GM21390 (cell line): ENCODE results near the gene CLASP1.
"Not testable (repeated sequence)": the region's sequence is repeated elsewhere in the genome, so short reads cannot be mapped to it uniquely, and the experiment has no call there.

Experiments used
- ATAC-seq: cut with Tn5 transposase; IDR thresholded peaks from one replicate; pipeline ENCODE4 v1.9.1; 2021; ENCODE audit not compliant: unreplicated experiment

The CLASP1 gene

DNA sequence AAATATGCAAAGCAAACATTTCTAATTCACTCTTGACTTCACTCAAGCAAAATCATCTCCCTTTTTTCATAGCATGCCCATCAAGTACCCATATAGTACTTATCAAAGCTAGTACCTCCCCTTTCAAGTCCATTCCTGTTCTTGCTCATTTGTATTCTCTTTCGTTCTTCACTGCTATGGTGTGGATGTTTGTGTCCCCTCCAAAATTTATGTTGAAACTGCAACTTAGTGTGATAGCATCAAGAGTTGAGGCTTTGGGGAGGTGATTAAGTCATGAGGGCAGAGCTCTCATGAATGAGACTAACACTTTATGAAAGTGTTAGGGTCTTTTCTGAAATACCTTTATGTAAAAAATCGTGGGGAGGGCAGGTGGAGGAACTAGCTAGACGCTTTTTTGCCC lies 65.7 kb downstream of the CLASP1 start:
- ATAC-seq, result no peak

DNA sequence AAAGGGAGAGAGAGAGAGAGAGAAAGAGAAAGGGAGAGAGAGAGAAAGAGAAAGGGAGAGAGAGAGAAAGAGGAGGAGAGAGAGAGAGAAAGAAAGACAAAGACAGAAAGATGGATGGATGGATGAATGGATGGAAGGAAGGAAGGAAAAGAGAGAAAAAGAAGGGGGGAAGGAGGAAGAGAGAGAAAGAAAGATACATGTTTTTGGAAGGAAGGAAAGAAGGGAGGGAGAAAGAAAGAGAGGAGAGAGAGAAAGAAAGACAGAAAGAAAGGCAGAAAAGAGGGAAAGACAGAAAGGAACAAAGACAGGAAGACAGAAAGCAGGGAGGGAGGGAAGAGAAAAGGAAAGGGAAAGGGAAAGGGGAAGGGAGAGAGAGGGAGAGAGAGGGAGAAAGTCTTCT lies 67.0 kb downstream of the CLASP1 start:
- ATAC-seq, result no peak

GRCh38 chr2:121579309-121579708 lies 70.0 kb downstream of the CLASP1 start:
- ATAC-seq, result no peak

- no peak for ATAC-seq
These were observed 71.9 kb downstream of the CLASP1 start for GRCh38 chr2:121577381-121577780.

- ATAC-seq, result no peak
These were observed 73.0 kb downstream of the CLASP1 start for GRCh38 chr2:121576263-121576662.

GRCh38 chr2:121575800-121576199 lies 73.5 kb downstream of the CLASP1 start:
- ATAC-seq, result no peak

GRCh38 chr2:121570667-121571055 lies 78.6 kb downstream of the CLASP1 start:
- ATAC-seq, result no peak

DNA sequence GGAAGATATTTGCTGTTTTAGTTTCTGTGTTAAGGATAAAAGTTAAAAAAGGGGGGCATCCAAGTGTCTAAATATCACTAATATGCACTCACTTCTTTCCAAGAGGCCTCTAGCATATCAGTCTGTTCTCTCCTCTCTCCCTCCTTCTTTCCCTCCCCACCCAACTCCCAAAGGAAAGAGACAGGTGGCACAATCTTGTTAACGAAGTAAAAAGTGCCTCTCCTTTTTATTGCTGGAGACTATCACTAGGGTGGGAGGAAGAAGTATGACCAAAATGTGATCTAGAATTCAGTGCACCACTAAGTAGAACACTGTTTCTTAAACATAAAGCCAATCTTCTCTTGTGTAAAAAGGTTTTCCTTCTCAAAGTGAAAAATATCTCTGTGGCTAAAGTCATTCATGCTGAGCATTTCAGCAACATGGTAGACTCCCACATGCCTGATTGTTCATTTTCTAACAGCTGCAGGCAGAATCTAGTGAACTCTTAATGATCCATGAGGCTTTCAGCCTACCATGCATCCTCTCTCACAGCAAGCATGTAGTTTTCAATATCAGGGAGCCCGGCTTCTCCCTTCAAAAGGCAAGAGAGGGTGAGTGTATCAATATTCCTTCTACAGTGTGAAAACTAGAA lies 79.1 kb downstream of the CLASP1 start:
- ATAC-seq, result no peak

DNA sequence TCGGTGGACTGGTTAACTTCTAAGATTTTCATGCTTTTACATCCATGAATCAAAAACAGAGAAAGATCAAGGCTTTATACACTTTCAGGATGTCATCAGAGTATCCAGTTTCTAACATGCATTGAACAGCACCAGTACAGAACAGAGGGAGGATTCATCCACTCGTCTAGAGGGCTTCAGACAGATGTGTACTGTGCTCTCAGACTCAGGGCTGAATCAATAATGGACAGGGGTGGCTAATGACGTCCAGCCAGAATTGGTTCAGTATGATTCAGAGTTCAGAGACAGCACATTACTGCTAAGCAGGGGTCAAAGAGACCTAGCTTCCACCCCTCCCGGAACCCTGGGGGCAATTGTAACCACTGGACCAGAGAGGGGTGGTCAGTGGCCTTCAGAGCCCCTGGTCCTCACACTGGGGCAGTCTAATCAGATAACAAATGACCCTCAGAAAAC lies 81.3 kb downstream of the CLASP1 start:
- ATAC-seq, result no peak

- no peak for ATAC-seq
These were observed 81.8 kb downstream of the CLASP1 start for GRCh38 chr2:121567452-121567851.

- ATAC-seq, result no peak
These were observed 83.6 kb downstream of the CLASP1 start for GRCh38 chr2:121565389-121566250.

DNA sequence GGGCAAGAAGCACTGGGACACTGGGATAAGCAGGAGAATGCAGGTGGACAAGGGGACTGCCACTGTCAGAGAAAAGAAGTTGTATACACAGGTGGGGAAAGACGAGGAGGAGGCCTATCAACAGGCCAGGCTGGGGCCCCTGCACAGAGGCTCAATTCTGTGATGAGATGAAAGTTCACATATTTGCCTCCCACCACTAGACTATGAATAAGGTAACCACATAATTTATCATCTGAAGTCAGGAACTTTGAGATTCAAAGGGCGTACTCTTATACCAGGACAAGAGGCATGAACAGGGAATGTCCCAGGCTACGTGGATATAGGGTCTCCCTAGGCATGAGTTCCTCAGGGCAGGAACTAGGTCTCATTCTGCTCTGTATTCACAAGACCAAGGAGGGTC lies 84.4 kb downstream of the CLASP1 start:
- ATAC-seq, result no peak

DNA sequence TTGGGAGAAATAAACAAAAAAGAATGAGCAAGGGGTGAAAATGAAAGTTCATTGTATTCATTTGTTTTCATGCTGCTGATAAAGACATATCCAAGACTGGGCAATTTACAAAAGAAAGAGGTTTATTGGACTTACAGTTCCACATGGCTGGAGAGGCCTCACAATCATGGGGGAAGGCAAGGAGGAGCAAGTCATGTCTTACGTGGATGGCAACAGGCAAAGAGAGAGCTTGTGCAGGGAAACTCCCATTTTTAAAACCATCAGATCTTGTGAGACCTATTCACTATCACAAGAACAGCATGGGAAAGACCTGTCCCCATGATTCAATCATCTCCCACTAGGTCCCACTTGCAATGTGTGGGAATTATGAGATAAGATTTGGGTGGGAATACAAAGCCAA lies 85.5 kb downstream of the CLASP1 start:
- ATAC-seq, result not testable (repeated sequence)

- peak; percentile 46 for ATAC-seq
These were observed 86.7 kb downstream of the CLASP1 start for GRCh38 chr2:121562269-121563176.

DNA sequence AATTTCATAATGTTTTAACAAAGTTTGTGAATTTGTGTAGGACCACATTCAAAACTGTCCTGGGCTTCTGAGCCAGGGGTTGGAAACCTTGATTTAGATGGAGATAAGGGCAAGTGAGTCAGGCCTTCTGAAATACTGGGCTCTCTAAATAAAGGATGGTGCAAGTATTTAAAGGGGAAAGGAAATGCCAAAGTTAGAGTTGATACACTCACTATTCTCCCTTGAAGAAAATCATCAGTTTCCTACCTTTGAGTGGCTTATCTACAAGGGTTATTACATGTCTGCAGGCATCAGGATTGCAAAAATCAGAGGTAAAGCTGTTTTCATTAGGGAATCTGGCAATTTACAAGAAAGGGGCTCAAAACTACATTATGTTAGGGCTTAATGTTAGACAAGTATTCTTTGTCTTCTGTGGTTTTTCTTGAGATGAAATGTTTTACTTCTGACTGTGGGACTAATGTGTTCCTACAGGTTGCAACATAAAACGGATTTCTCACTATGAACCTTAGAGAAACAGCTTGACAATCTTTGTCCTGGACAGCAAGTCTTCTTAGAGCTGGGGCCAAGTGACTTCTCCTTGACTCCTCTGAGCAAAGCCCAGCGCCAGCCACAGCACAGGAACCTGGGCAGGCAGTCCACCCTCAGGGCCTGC lies 87.5 kb downstream of the CLASP1 start:
- ATAC-seq, result no peak

DNA sequence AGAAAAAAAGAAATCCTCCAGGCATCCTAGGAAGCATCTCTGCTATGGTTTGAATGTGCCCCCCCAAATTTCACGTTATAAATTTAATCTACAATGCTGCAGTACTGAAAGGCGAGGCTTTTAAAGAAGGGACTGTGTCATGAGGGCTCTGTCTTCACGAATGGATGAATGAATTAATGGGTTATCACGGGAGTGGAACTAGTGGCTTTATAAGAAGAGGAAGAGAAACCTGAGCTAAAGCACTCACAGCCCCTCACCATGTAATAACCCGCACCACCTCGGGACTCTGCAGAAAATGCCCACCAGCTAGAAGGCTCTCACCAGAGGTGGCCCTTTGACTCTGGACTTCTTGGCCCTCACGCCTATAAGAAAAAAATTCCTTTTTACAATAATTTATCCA lies 90.9 kb downstream of the CLASP1 start:
- ATAC-seq, result no peak

GRCh38 chr2:121555008-121555407 lies 94.3 kb downstream of the CLASP1 start:
- no peak for ATAC-seq

DNA sequence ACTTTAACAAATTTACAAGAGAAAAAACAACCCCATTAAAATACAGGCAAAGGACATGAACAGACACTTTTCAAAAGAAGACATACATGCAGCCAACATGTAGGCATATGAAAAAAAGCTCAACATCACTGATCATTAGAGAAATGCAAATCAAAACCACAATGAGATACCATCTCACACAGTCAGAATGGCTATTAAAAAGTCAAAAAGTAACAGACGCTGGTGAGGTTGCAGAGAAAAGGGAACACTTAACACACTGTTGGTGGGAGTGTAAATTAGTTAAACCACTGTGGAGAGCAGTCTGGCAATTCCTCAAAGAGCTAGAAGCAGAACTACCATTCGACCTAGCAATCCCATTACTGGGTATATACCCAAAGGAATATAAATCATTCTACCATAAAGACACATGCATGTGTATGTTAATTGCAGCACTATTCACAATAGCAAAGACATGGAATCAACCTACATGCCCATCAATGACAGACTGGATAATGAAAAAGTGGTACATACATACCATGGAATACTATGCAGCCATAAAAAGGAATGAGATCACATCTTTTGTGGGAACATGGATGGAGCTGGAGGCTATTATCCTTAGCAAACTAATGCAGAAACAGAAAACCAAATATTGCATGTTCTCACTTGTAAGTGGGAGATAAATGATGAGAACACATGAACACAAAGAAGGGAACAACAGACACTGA lies 96.6 kb downstream of the CLASP1 start:
- ATAC-seq, result not testable (repeated sequence)

DNA sequence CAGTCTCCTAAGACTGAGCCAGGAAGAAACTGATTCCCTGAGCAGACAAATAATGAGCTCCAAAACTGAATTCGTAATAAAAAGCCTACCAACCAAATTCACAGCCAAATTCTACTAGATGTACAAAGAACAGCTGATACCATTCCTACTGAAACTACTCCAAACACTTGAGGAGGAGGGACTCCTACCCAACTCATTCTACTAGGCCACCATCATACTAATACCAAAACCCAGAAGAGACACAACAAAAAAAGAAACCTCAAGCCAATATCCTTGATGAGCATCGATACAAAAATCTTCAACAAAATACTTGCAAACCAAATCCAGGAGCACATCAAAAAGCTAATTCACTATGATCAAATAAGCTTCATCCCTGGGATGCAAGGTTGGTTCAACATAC lies 98.6 kb downstream of the CLASP1 start:
- ATAC-seq, result no peak

DNA sequence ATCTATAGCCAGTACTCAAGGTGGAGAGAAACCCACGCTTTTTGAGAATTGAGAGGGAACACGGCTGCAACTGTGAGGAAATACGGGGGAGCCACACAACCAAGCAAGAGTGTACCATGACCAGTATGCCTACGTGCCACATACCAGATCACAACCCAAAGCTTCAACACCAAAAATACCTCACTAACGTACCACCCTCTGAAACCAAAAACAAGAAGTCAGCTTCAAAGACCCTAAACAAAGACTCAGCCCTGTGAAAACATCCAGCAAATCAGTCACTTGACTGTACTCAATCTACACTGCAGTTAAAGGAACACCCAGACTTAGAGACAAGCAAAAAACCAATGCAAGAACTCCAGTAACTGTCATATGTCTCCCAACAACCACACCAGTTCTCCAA lies 101.6 kb downstream of the CLASP1 start:
- ATAC-seq, result no peak
